ENCODE results near the gene CSNK1G1.

Gene CSNK1G1

GRCh38 chr15:64153480-64154367 is 202.2 kb downstream of the CSNK1G1 start:
- DNase-seq (ENCODE audit: low read depth) = peak; percentile 66

GRCh38 chr15:64152507-64153387 is 203.2 kb downstream of the CSNK1G1 start:
- no peak for DNase-seq (ENCODE audit: low read depth)

DNA sequence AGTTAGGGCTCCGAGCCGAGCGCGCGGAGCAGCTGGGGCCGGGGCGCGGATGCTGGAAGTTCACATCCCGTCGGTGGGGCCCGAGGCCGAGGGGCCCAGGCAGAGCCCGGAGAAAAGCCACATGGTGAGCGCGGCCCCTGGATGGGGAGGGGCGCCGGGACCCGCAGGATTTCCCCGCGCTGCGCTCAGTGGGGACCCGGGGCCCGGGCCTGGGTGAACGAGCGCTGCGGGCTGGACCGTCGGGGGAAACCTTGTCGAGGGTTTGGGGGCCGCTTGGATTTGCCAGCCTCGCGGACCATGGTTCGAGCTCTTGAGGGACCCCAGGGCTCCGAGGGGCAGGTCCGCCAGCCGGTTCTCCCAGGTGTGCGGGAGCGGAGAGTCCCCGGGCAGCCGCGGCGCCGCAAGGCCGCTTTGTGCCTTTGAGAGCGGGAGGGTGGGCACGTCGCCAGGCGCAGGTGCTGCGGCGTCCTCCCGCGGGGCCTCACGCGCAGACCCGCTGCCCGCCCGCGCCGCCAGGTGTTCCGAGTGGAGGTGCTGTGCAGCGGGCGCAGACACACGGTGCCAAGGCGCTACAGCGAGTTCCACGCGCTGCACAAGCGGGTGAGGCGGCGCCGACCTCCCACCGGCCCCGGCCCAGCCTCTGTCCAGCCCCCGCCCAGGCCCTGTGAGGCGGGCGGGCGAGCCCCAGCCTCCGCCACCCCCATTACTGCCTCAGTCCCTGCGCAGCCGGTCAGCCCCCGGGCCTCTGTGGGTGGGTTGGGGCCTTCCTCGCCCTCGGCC is 204.1 kb downstream of the CSNK1G1 start, which contains the start of gene SNX22:
SNX22 (plus strand) TSS at position 5 of the 780 bp plus-strand sequence; CDS start at position 50, 45 bp downstream.
- DNase-seq (ENCODE audit: low read depth) = no peak

- DNase-seq (ENCODE audit: low read depth) = no peak
These were observed 205.9 kb downstream of the CSNK1G1 start for GRCh38 chr15:64149893-64150578.

DNA sequence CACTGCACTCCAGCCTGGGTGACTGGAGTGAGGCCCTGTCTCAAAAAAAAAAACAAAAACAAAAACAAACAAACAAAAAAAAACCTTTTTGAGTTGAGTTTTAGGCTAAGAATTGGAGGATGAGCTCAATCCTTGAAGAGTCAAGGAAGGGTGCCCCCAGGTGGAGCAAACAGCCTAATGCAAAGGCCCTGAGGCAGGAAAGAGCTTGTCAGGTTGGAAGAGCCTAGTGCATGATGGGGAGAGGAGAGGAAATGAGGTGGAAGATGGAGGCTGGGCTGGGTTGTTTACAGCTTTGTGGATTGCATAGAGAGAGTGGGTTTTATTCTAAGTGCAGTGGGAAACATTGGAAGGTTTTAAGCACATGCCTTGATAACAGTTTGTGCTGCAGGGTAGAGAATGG is 206.5 kb downstream of the CSNK1G1 start:
- DNase-seq (ENCODE audit: low read depth) = no peak

- no peak for DNase-seq (ENCODE audit: low read depth)
These were observed 207.4 kb downstream of the CSNK1G1 start for GRCh38 chr15:64148581-64148980.

GRCh38 chr15:64148168-64148567 is 207.8 kb downstream of the CSNK1G1 start:
- no peak for DNase-seq (ENCODE audit: low read depth)

GRCh38 chr15:64146885-64147681 is 208.9 kb downstream of the CSNK1G1 start:
- DNase-seq (ENCODE audit: low read depth) = no peak

- no peak for DNase-seq (ENCODE audit: low read depth)
These were observed 209.5 kb downstream of the CSNK1G1 start for GRCh38 chr15:64146520-64146884.

DNA sequence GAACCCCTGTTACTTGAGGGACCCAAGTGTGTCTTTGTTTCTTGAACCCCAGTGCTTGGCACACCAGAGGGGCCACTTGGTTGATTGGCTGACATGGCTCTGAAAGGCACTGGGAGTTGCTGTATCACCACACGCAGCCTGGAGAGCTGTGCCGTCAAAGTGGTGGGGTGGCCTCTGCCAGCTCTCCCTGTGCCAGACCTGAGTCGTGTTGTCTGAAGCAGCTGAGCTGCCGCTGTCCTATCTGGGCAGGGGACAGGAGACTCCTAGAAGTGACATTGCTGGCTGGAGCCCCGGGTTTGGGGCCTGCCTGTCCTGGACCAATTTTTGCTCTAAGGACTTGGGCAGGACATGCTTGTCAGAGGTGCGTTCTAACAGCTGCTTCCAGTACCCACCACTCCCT is 209.9 kb downstream of the CSNK1G1 start:
- DNase-seq (ENCODE audit: low read depth) = no peak

- no peak for DNase-seq (ENCODE audit: low read depth)
These were observed 211.2 kb downstream of the CSNK1G1 start for GRCh38 chr15:64144565-64145281.

DNA sequence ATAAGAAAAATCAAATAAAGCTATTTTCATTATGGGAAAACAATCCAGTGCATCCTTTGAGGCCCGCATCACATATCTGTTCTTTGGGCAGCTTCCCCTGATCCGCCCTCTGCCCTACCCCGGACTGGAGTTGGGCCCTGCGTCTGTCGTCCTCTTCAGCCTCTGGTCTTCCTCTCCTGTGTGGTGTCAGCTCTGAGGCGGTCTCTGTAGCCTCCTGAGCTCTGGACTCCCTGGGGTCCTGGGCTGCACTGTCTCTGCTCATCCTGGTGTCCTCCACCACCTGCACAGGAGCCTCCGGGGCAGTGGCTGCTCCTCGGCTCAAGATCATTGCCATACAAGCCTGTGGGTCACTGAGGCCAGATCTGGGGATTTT is 211.8 kb downstream of the CSNK1G1 start:
- DNase-seq (ENCODE audit: low read depth) = no peak

DNA sequence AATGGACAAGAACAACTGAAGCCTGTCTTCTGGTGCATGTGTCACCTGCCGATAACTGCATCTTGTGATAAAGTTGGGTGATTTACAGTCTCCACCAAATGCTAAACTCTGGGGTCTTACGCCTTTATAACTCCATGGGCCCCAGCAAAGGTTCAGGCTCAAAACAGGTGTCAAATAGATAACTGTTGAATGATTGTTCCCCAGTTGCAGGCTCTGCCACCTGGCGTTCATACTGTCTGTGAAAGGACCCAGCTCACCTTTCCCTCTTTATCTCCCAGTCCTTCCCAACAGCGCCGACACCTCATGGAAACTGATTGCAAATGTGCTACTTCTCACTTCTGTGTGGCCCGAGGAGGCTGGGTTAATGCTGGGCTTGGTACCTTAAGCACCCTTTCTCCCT is 212.7 kb downstream of the CSNK1G1 start:
- no peak for DNase-seq (ENCODE audit: low read depth)

DNA sequence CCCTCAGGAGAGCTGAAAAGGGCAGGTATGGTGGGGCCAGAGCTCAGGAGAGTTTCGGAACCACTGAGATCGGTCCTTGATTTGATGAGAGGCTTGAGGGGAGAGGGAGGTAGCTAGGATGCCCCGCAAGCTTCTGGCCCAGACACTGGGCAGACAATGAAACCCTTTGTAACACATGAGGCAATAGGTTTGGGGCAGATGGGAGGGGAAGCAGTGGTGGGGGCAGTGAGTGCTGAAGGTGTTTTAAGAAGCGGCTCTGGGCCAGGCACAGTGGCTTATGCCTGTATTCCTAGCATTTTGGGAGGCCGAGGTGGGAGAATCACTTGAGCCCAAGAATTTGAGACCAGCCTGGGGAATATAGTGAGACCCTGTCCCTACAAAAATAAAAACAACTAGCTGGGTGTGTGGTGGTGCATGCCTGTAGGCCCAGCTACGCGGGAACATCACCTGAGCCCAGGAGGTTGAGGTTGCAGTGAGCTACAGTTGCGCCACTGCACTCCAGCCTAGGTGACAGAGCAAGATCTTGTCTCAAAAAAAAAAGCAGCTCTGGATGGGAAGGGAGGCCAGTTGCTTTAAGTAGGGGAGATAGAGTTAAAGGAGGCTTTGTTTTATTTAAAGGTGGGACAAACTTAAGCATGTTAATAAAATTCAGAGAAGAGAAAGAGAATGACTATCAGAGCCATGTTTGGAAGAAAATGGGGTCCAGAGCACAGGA is 214.0 kb downstream of the CSNK1G1 start:
- DNase-seq (ENCODE audit: low read depth) = no peak

DNA sequence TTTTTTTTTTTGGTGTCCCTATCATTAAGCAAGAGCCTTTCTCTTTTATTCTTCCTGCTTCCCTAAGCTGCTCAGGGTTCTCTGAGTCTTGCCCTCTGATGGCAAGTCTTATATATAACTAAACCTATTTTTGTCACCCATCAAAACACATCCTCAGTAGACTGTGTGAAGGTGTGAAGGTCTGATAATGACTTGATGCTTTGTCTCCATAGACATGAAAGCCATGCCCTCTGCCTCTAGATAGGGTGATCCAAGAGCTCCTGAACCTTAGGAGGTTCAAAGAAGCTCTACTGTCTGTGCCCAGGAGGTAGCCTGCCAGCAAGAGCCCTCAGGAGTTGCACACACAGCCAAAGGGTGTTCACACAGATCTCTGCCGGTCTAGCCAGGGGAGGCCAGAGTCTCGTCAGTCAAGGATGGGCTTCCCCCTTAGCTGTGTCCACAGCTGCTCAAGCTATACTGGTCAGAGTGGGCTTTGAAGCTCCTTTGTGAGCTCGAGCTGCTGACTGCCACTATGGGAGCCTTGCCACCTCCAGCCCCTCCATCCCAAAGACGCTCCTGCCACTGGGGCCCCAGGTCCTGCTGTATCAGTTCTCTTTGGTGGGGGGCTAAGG is 217.5 kb downstream of the CSNK1G1 start:
- DNase-seq (ENCODE audit: low read depth) = no peak

GRCh38 chr15:64137226-64137833 is 218.6 kb downstream of the CSNK1G1 start:
- DNase-seq (ENCODE audit: low read depth) = no peak

DNA sequence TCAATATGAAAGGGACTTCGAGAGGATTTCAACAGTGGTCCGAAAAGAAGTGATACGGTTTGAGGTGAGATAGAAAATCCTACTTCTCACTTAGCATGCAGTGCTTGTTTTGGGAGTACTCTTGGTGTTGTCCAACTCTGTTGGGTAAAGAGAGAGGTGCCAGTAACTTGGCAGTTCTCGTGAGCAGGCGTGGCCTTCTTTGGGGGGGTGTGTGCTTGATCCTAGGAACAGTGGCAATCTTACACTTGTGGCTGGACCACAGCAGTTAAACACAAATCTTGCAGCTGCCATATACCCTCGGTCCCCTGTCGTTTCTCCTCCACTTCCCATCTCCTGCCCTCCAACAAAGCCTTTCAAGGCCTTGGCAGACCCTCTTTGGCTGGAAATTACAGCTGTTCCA is 219.6 kb downstream of the CSNK1G1 start:
- DNase-seq (ENCODE audit: low read depth) = no peak

DNA sequence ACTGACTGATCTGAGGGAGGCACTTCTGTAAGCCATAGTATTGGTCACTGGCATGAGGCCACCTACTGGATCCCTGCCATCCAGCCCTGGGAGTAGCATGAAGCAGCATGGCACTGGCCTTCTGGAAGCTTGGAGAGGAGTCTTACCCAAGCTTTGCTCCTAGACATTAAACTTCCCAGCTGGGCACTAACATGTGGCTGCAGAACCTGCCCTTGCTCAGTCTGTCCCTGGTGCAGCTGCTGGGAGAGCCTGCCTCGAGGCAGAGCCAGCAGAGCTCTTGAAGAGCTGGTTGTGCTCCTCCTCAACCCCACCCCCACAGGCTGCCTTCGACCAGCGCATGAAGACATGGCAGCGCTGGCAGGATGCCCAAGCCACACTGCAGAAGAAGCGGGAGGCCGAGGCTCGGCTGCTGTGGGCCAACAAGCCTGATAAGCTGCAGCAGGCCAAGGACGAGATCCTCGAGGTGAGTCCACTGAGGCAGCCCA is 221.6 kb downstream of the CSNK1G1 start:
- DNase-seq (ENCODE audit: low read depth) = no peak
